Omental fat pad (tissue), 4 donors: ENCODE results near the gene COL11A1. TPM values are rescaled to one million over a fixed set of nuclear protein-coding genes. Genes with fewer than 3 reads are reported as not detected.
"Not testable (repeated sequence)": the region's sequence is repeated elsewhere in the genome, so short reads cannot be mapped to it uniquely, and the experiment has no call there.

Experiments
- ATAC-seq: fragments of 150-250 bp; one replicate; pipeline ENCODE4 v1.9.1; 2016; ENCODE audit warnings: mild to moderate bottlenecking, moderate library complexity; ENCODE audit not compliant: low FRiP score
- DNase-seq: peaks from one replicate; pipeline ENCODE4 v3.0.0-alpha.2; 2019; ENCODE audit warnings: low spot score
- CTCF ChIP-seq, 3 donors: fragments of 450-650 bp; IDR thresholded peaks; one replicate each; pipeline ENCODE4 v1.5.1; 2016 to 2017; ENCODE audit warnings: antibody characterized with exemption in 3 of 3, mild to moderate bottlenecking in 3 of 3, moderate library complexity in 2 of 3
- total RNA-seq, 4 donors: library from RNA; depleted of rRNA; stranded (reverse); fragments of >200 nt; gene quantifications; one replicate each; pipeline ENCODE4 v1.1.0, GENCODE V29; 2016

Gene COL11A1
- total RNA-seq, 4 donors from 2014 or later, result 0.06 to 1.7 (median 0.65) TPM; not detected in 1

- ATAC-seq (no peak), DNase-seq (no peak)
- no peak for TF ChIP-seq CTCF (IDR thresholded peaks at IDR 0.05)
Measured at GRCh38 chr1:102941366-102941947, 166.9 kb downstream of the COL11A1 start.

GRCh38 chr1:102937401-102937800, 170.9 kb downstream of the COL11A1 start:
- DNase-seq (no peak), ATAC-seq (no peak)
- no peak for TF ChIP-seq CTCF (IDR thresholded peaks at IDR 0.05)

- ATAC-seq, DNase-seq: not testable (repeated sequence)
Measured at GRCh38 chr1:102933362-102933761, 175.0 kb downstream of the COL11A1 start.

- DNase-seq (no peak), ATAC-seq (no peak)
- TF ChIP-seq CTCF (IDR thresholded peaks at IDR 0.05), result no peak
Measured at GRCh38 chr1:102919659-102920058, 188.7 kb downstream of the COL11A1 start.

- DNase-seq (no peak), ATAC-seq (no peak)
- TF ChIP-seq CTCF (IDR thresholded peaks at IDR 0.05), result no peak
Measured at GRCh38 chr1:102901996-102902395, 206.3 kb downstream of the COL11A1 start.

DNA sequence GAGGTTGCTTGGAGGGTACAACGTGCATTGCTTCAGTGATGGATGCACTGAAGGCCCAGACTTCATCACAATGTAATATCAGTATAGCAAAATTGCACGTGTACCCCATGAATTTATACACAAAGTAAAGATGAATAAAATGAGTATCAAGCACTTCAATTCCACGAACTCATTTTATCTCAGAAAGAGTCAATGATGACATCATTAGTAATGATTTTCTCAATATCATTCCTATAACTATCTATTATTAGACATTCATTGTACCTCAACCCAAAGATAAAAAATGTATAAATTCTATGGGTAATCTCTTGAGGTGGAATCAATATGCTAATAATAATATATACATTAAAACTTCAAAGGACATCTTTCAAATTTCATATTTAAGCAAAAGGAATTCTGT, 208.4 kb downstream of the COL11A1 start:
- no peak for DNase-seq
- no peak for TF ChIP-seq CTCF (IDR thresholded peaks at IDR 0.05)
- ATAC-seq, result no peak

GRCh38 chr1:102897557-102897956, 210.8 kb downstream of the COL11A1 start:
- ATAC-seq (peak; percentile 84), DNase-seq (no peak)
- no peak for TF ChIP-seq CTCF (IDR thresholded peaks at IDR 0.05)
